ENCODE data around the gene KRTAP8-1.

Gene KRTAP8-1

GRCh38 chr21:30779249-30779648, 33.8 kb downstream of the KRTAP8-1 start:
- DNase-seq (ENCODE audit: low read depth in 1 of 2, low spot score in 1 of 2), result no peak
- Histone ChIP-seq H3K27me3 (ENCODE audit: insufficient read depth, poor library complexity, severe bottlenecking) (no peaks in the 10 kb centered on the region), H3K4me3 (replicated peaks; ENCODE audit: insufficient read depth, low read length) (no peak overlapping the region), H3K27ac (replicated peaks) (no peak overlapping the region)
- TF ChIP-seq REST (IDR thresholded peaks at IDR 0.05; ENCODE audit: insufficient replicate concordance, low read depth) (no peak), GABPA (IDR thresholded peaks at IDR 0.05; ENCODE audit: low read depth) (no peak), CTCF (IDR thresholded peaks at IDR 0.05; ENCODE audit: insufficient read depth, low read length) (no peak), SPI1 (IDR thresholded peaks at IDR 0.05; ENCODE audit: borderline replicate concordance, low read depth) (no peak), POLR2AphosphoS5 (IDR thresholded peaks at IDR 0.05; ENCODE audit: low read depth) (no peak)

GRCh38 chr21:30769724-30770431, 43.2 kb downstream of the KRTAP8-1 start:
- DNase-seq (ENCODE audit: low read depth in 1 of 2, low spot score in 1 of 2), result no peak
- Histone ChIP-seq H3K27me3 (ENCODE audit: insufficient read depth, poor library complexity, severe bottlenecking) (no peaks in the 10 kb centered on the region), H3K4me3 (replicated peaks; ENCODE audit: insufficient read depth, low read length) (no peak overlapping the region), H3K27ac (replicated peaks) (no peak overlapping the region)
- no peak for TF ChIP-seq POLR2AphosphoS5 (IDR thresholded peaks at IDR 0.05; ENCODE audit: low read depth)
- TF ChIP-seq REST (IDR thresholded peaks at IDR 0.05; ENCODE audit: insufficient replicate concordance, low read depth), result no peak
- TF ChIP-seq CTCF (IDR thresholded peaks at IDR 0.05; ENCODE audit: insufficient read depth, low read length), result no peak
- no peak for TF ChIP-seq GABPA (IDR thresholded peaks at IDR 0.05; ENCODE audit: low read depth)
- no peak for TF ChIP-seq SPI1 (IDR thresholded peaks at IDR 0.05; ENCODE audit: borderline replicate concordance, low read depth)
